ENCODE results near the gene TEX2. TPM values are rescaled to one million over a fixed set of nuclear protein-coding genes. Genes with fewer than 3 reads are reported as not detected.

Gene TEX2
- total and polyA plus RNA-seq, 2 experiments from 2014 or later = 7.5 to 17.7 TPM

DNA sequence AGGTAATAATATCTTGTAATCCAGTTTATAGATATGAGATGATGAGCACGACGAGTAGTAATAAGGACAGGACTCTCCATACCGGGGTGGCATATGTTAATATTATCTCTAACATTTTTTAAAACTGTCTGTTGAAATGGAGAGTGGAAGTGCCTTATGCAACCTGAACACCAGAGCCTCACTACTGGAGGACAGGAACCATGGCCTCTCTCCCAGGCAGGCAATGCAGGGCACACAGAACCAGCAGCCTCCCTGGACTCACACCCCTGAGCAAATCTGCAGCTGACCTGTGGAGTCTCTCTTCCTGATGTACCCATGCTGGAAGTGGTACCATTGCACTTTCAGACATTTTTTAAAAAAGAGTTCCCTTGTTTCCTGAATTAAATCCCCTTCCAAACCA lies 78.0 kb downstream of the TEX2 start (continued):
- TF ChIP-seq, protein P1, sequence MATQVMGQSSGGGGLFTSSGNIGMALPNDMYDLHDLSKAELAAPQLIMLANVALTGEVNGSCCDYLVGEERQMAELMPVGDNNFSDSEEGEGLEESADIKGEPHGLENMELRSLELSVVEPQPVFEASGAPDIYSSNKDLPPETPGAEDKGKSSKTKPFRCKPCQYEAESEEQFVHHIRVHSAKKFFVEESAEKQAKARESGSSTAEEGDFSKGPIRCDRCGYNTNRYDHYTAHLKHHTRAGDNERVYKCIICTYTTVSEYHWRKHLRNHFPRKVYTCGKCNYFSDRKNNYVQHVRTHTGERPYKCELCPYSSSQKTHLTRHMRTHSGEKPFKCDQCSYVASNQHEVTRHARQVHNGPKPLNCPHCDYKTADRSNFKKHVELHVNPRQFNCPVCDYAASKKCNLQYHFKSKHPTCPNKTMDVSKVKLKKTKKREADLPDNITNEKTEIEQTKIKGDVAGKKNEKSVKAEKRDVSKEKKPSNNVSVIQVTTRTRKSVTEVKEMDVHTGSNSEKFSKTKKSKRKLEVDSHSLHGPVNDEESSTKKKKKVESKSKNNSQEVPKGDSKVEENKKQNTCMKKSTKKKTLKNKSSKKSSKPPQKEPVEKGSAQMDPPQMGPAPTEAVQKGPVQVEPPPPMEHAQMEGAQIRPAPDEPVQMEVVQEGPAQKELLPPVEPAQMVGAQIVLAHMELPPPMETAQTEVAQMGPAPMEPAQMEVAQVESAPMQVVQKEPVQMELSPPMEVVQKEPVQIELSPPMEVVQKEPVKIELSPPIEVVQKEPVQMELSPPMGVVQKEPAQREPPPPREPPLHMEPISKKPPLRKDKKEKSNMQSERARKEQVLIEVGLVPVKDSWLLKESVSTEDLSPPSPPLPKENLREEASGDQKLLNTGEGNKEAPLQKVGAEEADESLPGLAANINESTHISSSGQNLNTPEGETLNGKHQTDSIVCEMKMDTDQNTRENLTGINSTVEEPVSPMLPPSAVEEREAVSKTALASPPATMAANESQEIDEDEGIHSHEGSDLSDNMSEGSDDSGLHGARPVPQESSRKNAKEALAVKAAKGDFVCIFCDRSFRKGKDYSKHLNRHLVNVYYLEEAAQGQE (IDR thresholded peaks at IDR 0.05; ENCODE audit: unreplicated experiment) = no peak
- TF ChIP-seq ZNF114 (CRISPR knock-in tag; IDR thresholded peaks at IDR 0.05) (no peak), NANOG (IDR thresholded peaks at IDR 0.05; ENCODE audit: borderline replicate concordance) (no peak), STAT1 (IDR thresholded peaks at IDR 0.05; ENCODE audit: unreplicated experiment) (no peak), EZH2phosphoT487 (IDR thresholded peaks at IDR 0.05; ENCODE audit: unreplicated experiment) (no peak), ZNF331 (CRISPR knock-in tag; IDR thresholded peaks at IDR 0.05; ENCODE audit: low read depth) (no peak)
- TF ChIP-seq, protein P2, sequence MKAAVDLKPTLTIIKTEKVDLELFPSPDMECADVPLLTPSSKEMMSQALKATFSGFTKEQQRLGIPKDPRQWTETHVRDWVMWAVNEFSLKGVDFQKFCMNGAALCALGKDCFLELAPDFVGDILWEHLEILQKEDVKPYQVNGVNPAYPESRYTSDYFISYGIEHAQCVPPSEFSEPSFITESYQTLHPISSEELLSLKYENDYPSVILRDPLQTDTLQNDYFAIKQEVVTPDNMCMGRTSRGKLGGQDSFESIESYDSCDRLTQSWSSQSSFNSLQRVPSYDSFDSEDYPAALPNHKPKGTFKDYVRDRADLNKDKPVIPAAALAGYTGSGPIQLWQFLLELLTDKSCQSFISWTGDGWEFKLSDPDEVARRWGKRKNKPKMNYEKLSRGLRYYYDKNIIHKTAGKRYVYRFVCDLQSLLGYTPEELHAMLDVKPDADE (IDR thresholded peaks at IDR 0.05) = no peak
- TF ChIP-seq, protein P3, sequence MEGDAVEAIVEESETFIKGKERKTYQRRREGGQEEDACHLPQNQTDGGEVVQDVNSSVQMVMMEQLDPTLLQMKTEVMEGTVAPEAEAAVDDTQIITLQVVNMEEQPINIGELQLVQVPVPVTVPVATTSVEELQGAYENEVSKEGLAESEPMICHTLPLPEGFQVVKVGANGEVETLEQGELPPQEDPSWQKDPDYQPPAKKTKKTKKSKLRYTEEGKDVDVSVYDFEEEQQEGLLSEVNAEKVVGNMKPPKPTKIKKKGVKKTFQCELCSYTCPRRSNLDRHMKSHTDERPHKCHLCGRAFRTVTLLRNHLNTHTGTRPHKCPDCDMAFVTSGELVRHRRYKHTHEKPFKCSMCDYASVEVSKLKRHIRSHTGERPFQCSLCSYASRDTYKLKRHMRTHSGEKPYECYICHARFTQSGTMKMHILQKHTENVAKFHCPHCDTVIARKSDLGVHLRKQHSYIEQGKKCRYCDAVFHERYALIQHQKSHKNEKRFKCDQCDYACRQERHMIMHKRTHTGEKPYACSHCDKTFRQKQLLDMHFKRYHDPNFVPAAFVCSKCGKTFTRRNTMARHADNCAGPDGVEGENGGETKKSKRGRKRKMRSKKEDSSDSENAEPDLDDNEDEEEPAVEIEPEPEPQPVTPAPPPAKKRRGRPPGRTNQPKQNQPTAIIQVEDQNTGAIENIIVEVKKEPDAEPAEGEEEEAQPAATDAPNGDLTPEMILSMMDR (conservative IDR thresholded peaks at IDR 0.05; ENCODE audit: low read depth in 2 of 2) = no peak

DNA sequence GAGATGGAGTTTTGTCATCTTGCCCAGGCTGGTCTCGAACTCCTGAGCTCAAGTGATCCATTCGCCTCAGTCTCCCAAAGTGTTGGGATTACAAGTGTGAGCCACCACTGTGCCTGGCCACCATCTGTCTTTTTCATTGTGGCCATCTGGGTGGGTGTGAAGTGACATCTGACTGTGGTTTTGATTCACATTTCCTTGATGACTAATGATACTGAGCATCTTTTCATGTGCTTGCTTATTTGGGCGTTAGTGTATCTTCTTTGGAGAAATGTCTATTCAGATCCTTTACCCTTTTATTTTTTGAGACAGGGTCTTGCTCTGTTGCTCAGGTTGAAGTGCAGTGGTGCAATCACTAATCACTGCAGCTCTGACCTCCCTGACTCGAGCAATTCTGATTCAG lies 79.2 kb downstream of the TEX2 start:
- no peak overlapping the region for H3K4me3 Mint-ChIP-seq
- no peaks in the 10 kb centered on the region for H4K20me1 ChIP-seq (replicated peaks; ENCODE audit: insufficient read depth)
- ATAC-seq (no peak), DNase-seq (ENCODE audit: low spot score) (no peak)
- no peaks in the 10 kb centered on the region for H3K36me3 ChIP-seq (ENCODE audit: insufficient read depth)
- no peaks in the 10 kb centered on the region for H3F3A ChIP-seq (replicated peaks; ENCODE audit: low read depth)
- H3K4me1 Mint-ChIP-seq = no peaks in the 10 kb centered on the region; the same call in 2 of the 3 replicates
- H3K9me3 Mint-ChIP-seq = no peaks in the 10 kb centered on the region
- TF ChIP-seq EZH2 (IDR thresholded peaks at IDR 0.05; ENCODE audit: low read depth, unreplicated experiment) = no peak
- H3K27ac Mint-ChIP-seq = no peak overlapping the region
- no peak overlapping the region for H2AFZ ChIP-seq
- no peak overlapping the region for H3K27ac ChIP-seq (ENCODE audit: low read depth)
- peaks cover 5% of the 10 kb centered on the region; the same call in 1 of the 2 replicates for H3K9me2 ChIP-seq (ENCODE audit: insufficient read depth)
- H3K4me3 ChIP-seq = no peak overlapping the region
- H3K4me1 ChIP-seq (ENCODE audit: insufficient read depth) = no peaks in the 10 kb centered on the region
- H3K36me3 Mint-ChIP-seq (ENCODE audit: low read depth) = peaks cover 6% of the 10 kb centered on the region; the same call in 2 of the 3 replicates
- H3K79me2 ChIP-seq (replicated peaks; ENCODE audit: insufficient read depth) = no peaks in the 10 kb centered on the region
- H3K4me2 ChIP-seq = no peak overlapping the region
- H3K27me3 Mint-ChIP-seq (ENCODE audit: insufficient read depth, low read depth, poor library complexity) = peaks cover 3% of the 10 kb centered on the region
- H3K27me3 ChIP-seq (ENCODE audit: insufficient read depth) = no peaks in the 10 kb centered on the region
